Raji (cell line): ENCODE results near the gene FABP7.

Source experiments
- POLR2A ChIP-seq: IDR thresholded peaks from 2 replicates; pipeline ENCODE4 v1.6.1; 2011; ENCODE audit warnings: low read depth, low read length, control low read depth; ENCODE audit not compliant: insufficient read depth

FABP7 gene

DNA sequence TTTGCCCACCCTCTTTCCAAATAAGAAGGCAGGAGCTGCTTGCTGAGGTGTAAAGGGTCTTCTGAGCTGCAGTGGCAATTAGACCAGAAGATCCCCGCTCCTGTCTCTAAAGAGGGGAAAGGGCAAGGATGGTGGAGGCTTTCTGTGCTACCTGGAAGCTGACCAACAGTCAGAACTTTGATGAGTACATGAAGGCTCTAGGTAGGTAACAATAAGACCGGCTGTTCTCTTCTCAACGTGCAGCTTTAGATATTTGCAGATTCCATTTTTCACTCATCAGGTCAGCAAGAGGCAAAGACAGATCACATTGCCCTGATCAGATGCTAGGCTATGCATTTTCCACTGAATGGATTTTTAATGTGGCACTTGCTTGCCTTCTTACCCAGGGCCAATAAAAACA lies at the start of gene FABP7:
FABP7 (plus strand) TSS at position 50 of the 400 bp plus-strand sequence; CDS start at position 129, 79 bp downstream.
- TF ChIP-seq POLR2A, result no peak

DNA sequence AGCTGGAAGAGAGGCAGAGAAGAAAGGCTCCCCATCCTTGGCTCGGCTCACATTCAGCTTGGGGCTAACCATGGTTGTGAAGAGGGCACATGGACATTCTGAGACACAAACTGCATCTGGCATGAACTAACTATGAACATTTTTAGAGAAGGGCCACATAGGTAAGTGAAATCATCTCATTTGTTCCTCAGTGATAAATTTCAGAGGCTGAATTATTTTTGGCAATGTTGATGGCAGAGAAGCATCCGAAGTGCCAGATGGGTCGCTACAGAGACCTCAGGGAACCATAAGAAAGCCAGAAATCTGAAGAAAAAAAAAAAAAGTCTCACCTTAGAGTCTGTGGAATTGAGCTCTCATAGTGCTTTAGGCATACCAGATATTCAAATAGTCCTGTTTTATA lies 49.2 kb upstream of the FABP7 start:
- TF ChIP-seq POLR2A, result no peak

- TF ChIP-seq POLR2A, result no peak
Measured at GRCh38 chr6:122730775-122731386, 48.6 kb upstream of the FABP7 start.

- no peak for TF ChIP-seq POLR2A
Measured at GRCh38 chr6:122733259-122733658, 46.3 kb upstream of the FABP7 start.

GRCh38 chr6:122734529-122735395 lies 44.8 kb upstream of the FABP7 start:
- no peak for TF ChIP-seq POLR2A

GRCh38 chr6:122735582-122735981 lies 43.9 kb upstream of the FABP7 start:
- no peak for TF ChIP-seq POLR2A

- no peak for TF ChIP-seq POLR2A
Measured at GRCh38 chr6:122736163-122736562, 43.4 kb upstream of the FABP7 start.

DNA sequence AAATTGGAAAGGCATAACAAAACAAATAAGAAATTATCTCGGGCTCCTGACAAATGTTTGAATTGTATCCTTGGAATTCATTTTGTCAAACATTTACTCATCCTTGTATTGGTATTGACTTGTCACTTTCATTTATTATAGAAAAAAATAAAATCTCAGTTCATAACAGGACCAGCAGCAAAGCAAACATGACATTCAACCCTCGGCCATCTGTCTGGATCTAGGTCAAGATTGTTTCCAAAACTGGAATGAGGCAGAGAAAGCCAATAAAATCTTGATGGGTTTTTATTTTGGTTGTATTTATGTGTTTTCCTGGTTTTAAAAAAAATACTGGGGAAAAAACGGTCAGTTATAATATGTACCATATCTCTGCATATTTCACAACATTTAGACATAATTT lies 42.9 kb upstream of the FABP7 start:
- TF ChIP-seq POLR2A, result no peak

GRCh38 chr6:122740091-122740490 lies 39.4 kb upstream of the FABP7 start:
- TF ChIP-seq POLR2A, result no peak

- no peak for TF ChIP-seq POLR2A
Measured at GRCh38 chr6:122740936-122741335, 38.6 kb upstream of the FABP7 start.

- no peak for TF ChIP-seq POLR2A
Measured at GRCh38 chr6:122746688-122747087, 32.8 kb upstream of the FABP7 start.

DNA sequence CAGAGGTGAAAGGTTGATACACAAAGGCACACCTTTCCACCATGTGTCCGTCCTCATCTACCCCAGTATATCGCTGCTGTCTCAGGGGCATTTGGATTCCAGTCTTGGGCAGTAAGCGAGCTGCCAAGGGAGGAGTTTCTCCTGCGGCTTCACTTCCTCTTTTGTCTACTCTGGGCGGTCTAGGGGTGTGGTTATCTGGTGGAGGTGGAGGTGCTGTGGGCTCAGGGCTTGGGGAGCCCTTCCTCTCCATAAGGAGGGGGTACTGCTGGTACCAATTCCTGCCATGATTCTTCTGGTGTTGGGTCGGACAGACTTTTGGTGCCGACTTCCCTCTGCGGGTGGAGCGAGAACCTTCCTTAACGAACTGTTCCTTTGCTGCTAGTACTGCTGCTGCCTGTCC lies 31.9 kb upstream of the FABP7 start:
- no peak for TF ChIP-seq POLR2A

DNA sequence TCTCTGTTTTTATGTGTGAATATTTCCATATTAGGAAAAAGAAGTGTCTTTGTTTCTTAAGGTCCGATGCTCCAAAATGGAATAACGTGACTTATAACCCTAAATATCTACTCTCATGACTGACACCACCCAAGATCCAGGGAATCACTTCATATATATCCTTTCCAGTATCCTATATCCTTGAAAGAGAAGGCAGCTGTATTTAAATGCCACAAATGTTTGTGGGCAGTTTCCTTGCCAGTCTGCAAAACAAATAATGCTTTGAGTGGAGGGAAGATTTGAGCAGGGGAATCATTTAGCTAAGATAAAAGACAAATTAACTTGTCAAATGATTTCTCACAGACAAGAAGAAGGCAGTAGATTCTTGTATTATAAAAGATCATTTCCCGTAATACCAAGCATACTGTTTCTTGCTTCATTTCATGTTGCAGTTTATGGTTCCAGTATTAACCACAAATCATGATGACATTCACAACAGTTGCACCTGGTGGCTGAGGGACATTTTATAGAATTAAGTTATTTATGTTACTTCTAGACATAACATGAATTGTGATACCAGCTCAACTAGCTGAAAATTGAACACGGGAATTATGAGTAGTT lies 30.0 kb upstream of the FABP7 start:
- TF ChIP-seq POLR2A, result no peak

DNA sequence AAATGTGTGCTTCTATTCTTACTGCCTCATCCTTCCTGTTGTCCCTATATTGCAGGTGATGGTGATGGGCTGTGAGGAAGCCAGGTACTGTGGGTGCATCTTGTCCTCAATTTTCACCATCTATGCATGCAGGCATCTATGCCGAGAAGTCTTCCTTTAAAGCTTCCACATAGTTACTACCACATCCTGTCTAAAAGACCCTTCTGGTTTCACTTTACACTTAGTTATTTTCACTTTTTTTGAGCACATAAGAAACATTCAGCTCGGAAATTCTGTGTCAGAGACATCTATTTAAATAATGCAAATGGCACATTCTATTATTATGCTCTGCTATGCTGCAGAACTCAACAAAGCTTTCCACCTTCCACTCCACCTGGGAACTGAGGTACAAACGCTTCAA lies 28.2 kb upstream of the FABP7 start:
- peak; percentile 45; the same call in 1 of the 2 replicates for TF ChIP-seq POLR2A

- TF ChIP-seq POLR2A, result no peak
Measured at GRCh38 chr6:122752459-122752858, 27.1 kb upstream of the FABP7 start.
